Suprapubic skin (tissue), 4 donors: ENCODE measurements around the gene P4HA2. TPM values are rescaled to one million over a fixed set of nuclear protein-coding genes. Genes with fewer than 3 reads are reported as not detected.

Experiments used
- DNase-seq, 2 donors: peaks; one replicate each; pipeline ENCODE4 v3.0.0-alpha.2; 2019; ENCODE audit warnings: low spot score in 2 of 2
- H3K27ac ChIP-seq: fragments of 200-600 bp; sonication (generic); one replicate; pipeline ENCODE4 v1.5.1; 2019
- H3K27me3 ChIP-seq: fragments of 200-600 bp; sonication (generic); one replicate; pipeline ENCODE4 v1.5.1; 2019
- H3K36me3 ChIP-seq: fragments of 200-600 bp; sonication (generic); one replicate; pipeline ENCODE4 v1.5.1; 2019
- H3K4me1 ChIP-seq: fragments of 200-600 bp; sonication (generic); one replicate; pipeline ENCODE4 v1.5.1; 2019
- H3K4me3 ChIP-seq: fragments of 200-600 bp; sonication (generic); one replicate; pipeline ENCODE4 v1.5.1; 2019; ENCODE audit warnings: mild to moderate bottlenecking
- H3K9me3 ChIP-seq: fragments of 200-600 bp; sonication (generic); one replicate; pipeline ENCODE4 v1.5.1; 2019
- EP300 ChIP-seq: sonication (generic); formaldehyde crosslinking; IDR thresholded peaks from one replicate; pipeline ENCODE4 v1.6.1; 2017; ENCODE audit warnings: antibody characterized with exemption
- POLR2A ChIP-seq, 2 donors: fragments of 450-650 bp; IDR thresholded peaks; one replicate each; pipeline ENCODE4 v1.6.1; 2017; ENCODE audit warnings: antibody characterized with exemption in 2 of 2, mild to moderate bottlenecking in 2 of 2, moderate library complexity in 2 of 2
- POLR2AphosphoS5 ChIP-seq, 3 donors: sonication (generic); formaldehyde crosslinking; IDR thresholded peaks; one replicate each; pipeline ENCODE4 v1.6.1; 2017; ENCODE audit warnings: antibody characterized with exemption in 3 of 3
- WGBS: methylation state at CpG from one replicate; pipeline ENCODE4 v1.1.5; 2018; 5-methylcytosine and 5-hydroxymethylcytosine counted together
- total RNA-seq, 4 donors: library from RNA; depleted of rRNA; stranded (reverse); fragments of >200 nt; gene quantifications; one replicate each; pipeline ENCODE4 v1.1.0, GENCODE V29; 2016
- TF ChIP-seq, protein P1 (sequence below), 2 donors: fragments of 200-600 bp in 1 of 2; fragments of 450-650 bp in 1 of 2; sonication (generic) in 1 of 2; IDR thresholded peaks; one replicate each; pipeline ENCODE4 v1.5.1; 2016 to 2019; ENCODE audit warnings: antibody characterized with exemption in 2 of 2, mild to moderate bottlenecking in 1 of 2, moderate library complexity in 1 of 2

The P4HA2 gene
- total RNA-seq, 4 donors from 2014 or later, result 23.9 to 42.0 (median 30.9) TPM

- no peak overlapping the region for H3K27ac ChIP-seq
- peaks cover 43% of the 10 kb centered on the region for H3K36me3 ChIP-seq
- H3K9me3 ChIP-seq, result no peaks in the 10 kb centered on the region
- H3K4me3 ChIP-seq, result no peak overlapping the region
- TF ChIP-seq POLR2AphosphoS5 (IDR thresholded peaks at IDR 0.05), result no peak
- no peak for TF ChIP-seq POLR2A (IDR thresholded peaks at IDR 0.05)
- TF ChIP-seq, protein P1, sequence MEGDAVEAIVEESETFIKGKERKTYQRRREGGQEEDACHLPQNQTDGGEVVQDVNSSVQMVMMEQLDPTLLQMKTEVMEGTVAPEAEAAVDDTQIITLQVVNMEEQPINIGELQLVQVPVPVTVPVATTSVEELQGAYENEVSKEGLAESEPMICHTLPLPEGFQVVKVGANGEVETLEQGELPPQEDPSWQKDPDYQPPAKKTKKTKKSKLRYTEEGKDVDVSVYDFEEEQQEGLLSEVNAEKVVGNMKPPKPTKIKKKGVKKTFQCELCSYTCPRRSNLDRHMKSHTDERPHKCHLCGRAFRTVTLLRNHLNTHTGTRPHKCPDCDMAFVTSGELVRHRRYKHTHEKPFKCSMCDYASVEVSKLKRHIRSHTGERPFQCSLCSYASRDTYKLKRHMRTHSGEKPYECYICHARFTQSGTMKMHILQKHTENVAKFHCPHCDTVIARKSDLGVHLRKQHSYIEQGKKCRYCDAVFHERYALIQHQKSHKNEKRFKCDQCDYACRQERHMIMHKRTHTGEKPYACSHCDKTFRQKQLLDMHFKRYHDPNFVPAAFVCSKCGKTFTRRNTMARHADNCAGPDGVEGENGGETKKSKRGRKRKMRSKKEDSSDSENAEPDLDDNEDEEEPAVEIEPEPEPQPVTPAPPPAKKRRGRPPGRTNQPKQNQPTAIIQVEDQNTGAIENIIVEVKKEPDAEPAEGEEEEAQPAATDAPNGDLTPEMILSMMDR (IDR thresholded peaks at IDR 0.05), result no peak
- no peak for TF ChIP-seq EP300
- WGBS, result 100% methylated on average over 1 of the region's 1 CpG
- DNase-seq, result no peak
- H3K4me1 ChIP-seq, result peaks cover 44% of the 10 kb centered on the region
- no peaks in the 10 kb centered on the region for H3K27me3 ChIP-seq
Measured at GRCh38 chr5:132270335-132270665, 42.6 kb upstream of the P4HA2 start.

DNA sequence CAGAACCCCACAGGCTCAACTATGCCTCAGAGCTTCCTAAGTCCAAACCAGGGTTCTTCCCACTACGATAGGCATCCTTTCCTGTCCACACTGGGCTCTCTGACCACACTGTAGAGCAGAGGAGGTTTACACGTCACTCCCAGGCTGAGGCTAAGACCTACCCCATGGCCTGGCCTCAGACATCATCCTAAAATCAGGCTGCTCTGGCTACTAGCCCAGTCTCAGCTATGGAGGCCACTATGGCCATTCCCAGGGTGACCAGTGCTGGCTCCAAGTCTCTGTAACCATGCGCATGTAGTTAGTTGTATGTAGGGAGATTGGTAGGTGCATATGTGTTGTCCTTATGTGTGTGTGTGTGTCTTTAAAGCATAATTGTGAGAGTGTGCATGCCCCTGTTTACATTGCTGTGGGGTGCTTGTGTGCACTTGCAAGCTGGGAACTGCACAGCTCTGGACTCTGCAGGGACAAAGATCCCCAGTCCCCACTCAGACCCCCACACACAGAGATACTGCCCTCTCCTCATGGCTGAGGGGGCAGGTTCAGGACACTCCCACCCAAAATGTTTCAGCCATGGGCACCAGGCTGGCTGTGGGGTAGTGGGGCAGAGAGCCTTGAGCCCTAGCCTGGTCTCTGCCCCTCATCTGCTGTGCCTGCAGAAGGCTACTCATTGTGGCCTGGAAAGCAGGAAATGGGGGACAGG lies 42.1 kb upstream of the P4HA2 start:
- Histone ChIP-seq H3K4me1 (peaks cover 49% of the 10 kb centered on the region), H3K27me3 (no peaks in the 10 kb centered on the region), H3K27ac (no peak overlapping the region), H3K36me3 (peaks cover 44% of the 10 kb centered on the region), H3K4me3 (no peak overlapping the region), H3K9me3 (no peaks in the 10 kb centered on the region)
- TF ChIP-seq EP300 (no peak), POLR2A (IDR thresholded peaks at IDR 0.05) (no peak), POLR2AphosphoS5 (IDR thresholded peaks at IDR 0.05) (no peak)
- TF ChIP-seq, protein P1 (IDR thresholded peaks at IDR 0.05), result no peak
- DNase-seq, result no peak
- WGBS, result 83% methylated on average over 3 of the region's 3 CpGs

DNA sequence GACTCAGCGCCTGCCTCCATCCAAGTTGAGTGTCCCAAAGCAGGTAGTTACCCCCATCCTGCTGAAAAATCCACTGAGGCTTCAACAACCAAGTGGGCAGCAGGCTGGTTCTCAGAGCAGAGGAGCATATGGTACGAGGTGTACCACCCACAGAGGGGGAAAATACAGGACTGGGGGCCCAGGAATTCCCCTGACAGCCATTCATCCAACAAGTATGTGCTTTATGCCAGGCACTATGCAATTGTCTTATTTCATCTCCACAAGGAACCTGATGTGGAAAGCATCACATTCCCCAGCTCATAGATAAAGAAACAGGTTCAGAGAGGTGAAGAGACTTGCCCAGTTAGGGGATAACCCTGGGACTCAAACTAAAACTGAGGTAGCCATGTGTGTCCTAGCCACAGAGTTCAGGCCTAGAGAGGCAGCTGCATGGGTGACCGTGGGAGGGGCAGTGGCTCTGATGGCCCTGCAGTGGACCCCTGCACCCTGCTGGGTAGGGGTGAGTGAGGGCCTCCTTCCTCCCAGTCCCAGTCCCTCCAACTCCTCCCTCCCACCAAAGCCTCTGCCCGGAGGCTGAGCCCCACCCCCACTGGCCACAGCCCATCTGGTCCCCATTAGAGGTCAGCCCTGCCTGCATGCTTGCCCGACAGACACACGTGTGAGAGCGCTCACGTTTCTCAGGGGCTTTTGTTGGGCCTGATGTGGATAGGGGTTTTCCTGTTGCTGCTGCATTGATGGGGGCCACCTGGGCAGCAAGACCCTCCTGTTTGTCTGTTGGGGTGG lies 41.3 kb upstream of the P4HA2 start:
- whole genome bisulfite sequencing, result 65% methylated on average over 4 of the region's 8 CpGs
- Histone ChIP-seq H3K36me3 (peaks cover 46% of the 10 kb centered on the region), H3K27me3 (no peaks in the 10 kb centered on the region), H3K4me1 (peaks cover 54% of the 10 kb centered on the region), H3K27ac (no peak overlapping the region), H3K4me3 (no peak overlapping the region), H3K9me3 (no peaks in the 10 kb centered on the region)
- no peak for DNase-seq
- TF ChIP-seq EP300 (no peak), POLR2AphosphoS5 (IDR thresholded peaks at IDR 0.05) (no peak), POLR2A (IDR thresholded peaks at IDR 0.05) (no peak)
- TF ChIP-seq, protein P1 (IDR thresholded peaks at IDR 0.05), result no peak

DNA sequence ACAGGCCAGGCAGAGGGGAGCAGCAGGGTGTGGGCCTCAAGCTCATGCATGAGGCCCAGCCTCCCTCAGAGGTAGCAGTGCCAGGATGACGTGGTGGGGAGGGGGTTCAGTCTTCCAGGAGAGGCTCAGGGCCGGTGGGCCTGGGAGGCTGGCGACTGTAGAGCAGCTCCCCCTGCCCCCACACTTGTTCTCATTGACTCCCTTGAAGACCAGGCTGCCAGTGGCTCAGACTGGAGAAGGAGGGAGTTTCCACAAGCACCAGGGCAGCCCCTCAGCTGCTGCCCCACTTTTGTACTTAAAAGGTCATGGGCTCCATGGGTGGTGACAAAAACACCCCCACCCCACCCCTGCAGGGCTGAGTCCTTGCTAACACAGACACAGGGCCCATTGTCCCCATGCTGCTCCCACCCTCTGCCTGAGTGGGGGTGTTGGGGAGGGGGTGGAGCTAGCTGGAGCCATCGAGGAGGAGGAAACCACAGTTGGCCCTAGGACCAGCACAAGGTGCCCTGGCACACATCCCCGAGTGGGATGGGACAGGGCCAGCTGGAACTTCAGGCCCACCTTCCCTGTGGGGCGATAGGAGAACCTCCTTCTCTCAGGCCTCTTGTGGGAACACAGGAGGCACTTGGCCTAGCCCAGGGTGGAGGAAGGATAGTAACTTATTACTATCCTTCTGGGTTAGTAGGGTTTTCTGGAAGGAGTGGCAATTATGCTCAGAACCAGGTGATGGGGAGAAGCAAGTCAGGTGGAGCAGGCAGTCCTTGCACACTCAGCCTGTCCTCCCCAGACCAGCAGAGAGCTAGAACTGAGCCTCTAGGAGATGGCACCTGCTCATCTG lies 40.5 kb upstream of the P4HA2 start:
- Histone ChIP-seq H3K4me1 (peaks cover 60% of the 10 kb centered on the region), H3K27me3 (no peaks in the 10 kb centered on the region), H3K27ac (peak overlapping the region; percentile 51), H3K36me3 (peaks cover 53% of the 10 kb centered on the region), H3K9me3 (no peaks in the 10 kb centered on the region), H3K4me3 (no peak overlapping the region)
- 22% methylated on average over 3 of the region's 6 CpGs for WGBS
- TF ChIP-seq POLR2A (IDR thresholded peaks at IDR 0.05) (no peak), POLR2AphosphoS5 (IDR thresholded peaks at IDR 0.05) (no peak), EP300 (no peak)
- DNase-seq, result no peak

GRCh38 chr5:132267166-132267739 lies 39.6 kb upstream of the P4HA2 start:
- H3K36me3 ChIP-seq, result peaks cover 58% of the 10 kb centered on the region
- H3K27ac ChIP-seq, result peak overlapping the region; percentile 51
- peaks cover 63% of the 10 kb centered on the region for H3K4me1 ChIP-seq

More at GRCh38 chr5:132267166-132267739, 39.6 kb upstream of the P4HA2 start:
- no peak overlapping the region for H3K4me3 ChIP-seq
- TF ChIP-seq EP300 (no peak), POLR2A (IDR thresholded peaks at IDR 0.05) (no peak), POLR2AphosphoS5 (IDR thresholded peaks at IDR 0.05) (no peak)
- TF ChIP-seq, protein P1 (IDR thresholded peaks at IDR 0.05), result no peak
- no peak for DNase-seq
- H3K9me3 ChIP-seq, result no peaks in the 10 kb centered on the region
- H3K27me3 ChIP-seq, result no peaks in the 10 kb centered on the region
